ENCODE results near the gene LAPTM5.

DNA sequence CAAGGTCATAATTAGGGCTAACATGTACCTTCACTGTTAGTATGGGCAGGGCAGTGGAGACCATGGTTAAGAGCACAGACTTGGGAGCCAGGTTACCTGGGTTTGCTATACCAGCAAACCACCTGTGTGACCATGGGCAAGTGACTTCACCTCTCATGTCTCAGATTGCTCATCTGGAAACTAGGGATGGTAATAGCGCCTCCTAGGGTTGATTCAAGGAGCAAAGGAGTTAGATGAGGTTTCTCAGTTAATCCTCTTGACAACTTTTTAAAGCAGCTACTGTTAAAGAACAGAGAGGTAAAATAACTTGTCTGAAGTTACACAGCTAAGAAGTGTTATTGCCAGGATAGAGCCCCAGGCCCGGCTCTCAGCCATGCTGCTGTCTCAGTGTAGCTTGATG, 33.4 kb downstream of the LAPTM5 start:
- no peak for TF ChIP-seq YY1 (IDR thresholded peaks at IDR 0.05)
- TF ChIP-seq, protein P1, sequence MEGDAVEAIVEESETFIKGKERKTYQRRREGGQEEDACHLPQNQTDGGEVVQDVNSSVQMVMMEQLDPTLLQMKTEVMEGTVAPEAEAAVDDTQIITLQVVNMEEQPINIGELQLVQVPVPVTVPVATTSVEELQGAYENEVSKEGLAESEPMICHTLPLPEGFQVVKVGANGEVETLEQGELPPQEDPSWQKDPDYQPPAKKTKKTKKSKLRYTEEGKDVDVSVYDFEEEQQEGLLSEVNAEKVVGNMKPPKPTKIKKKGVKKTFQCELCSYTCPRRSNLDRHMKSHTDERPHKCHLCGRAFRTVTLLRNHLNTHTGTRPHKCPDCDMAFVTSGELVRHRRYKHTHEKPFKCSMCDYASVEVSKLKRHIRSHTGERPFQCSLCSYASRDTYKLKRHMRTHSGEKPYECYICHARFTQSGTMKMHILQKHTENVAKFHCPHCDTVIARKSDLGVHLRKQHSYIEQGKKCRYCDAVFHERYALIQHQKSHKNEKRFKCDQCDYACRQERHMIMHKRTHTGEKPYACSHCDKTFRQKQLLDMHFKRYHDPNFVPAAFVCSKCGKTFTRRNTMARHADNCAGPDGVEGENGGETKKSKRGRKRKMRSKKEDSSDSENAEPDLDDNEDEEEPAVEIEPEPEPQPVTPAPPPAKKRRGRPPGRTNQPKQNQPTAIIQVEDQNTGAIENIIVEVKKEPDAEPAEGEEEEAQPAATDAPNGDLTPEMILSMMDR (IDR thresholded peaks at IDR 0.05; ENCODE audit: low read depth, low read length, missing input control): no peak
- no peak for TF ChIP-seq RAD21 (IDR thresholded peaks at IDR 0.05)
- TF ChIP-seq, protein P2, sequence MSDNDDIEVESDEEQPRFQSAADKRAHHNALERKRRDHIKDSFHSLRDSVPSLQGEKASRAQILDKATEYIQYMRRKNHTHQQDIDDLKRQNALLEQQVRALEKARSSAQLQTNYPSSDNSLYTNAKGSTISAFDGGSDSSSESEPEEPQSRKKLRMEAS (IDR thresholded peaks at IDR 0.05): no peak
- TF ChIP-seq, protein P3, sequence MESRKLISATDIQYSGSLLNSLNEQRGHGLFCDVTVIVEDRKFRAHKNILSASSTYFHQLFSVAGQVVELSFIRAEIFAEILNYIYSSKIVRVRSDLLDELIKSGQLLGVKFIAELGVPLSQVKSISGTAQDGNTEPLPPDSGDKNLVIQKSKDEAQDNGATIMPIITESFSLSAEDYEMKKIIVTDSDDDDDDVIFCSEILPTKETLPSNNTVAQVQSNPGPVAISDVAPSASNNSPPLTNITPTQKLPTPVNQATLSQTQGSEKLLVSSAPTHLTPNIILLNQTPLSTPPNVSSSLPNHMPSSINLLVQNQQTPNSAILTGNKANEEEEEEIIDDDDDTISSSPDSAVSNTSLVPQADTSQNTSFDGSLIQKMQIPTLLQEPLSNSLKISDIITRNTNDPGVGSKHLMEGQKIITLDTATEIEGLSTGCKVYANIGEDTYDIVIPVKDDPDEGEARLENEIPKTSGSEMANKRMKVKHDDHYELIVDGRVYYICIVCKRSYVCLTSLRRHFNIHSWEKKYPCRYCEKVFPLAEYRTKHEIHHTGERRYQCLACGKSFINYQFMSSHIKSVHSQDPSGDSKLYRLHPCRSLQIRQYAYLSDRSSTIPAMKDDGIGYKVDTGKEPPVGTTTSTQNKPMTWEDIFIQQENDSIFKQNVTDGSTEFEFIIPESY (IDR thresholded peaks at IDR 0.05): no peak
- TF ChIP-seq SP1 (IDR thresholded peaks at IDR 0.05): no peak
- no peak for TF ChIP-seq HNF4G (IDR thresholded peaks at IDR 0.05)
- no peak for TF ChIP-seq JUND (IDR thresholded peaks at IDR 0.05)
- TF ChIP-seq TAF1 (conservative IDR thresholded peaks at IDR 0.05): no peak
